Lower lobe of right lung (tissue), 2 donors: ENCODE measurements around the gene FAM204A. TPM values are rescaled to one million over a fixed set of nuclear protein-coding genes. Genes with fewer than 3 reads are reported as not detected.

Experiments used
- ATAC-seq, 2 donors: fragments of 200-7000 bp; cut with Tn5 transposase; one replicate each; pipeline ENCODE4 v1.9.1; 2020 to 2022; ENCODE audit warnings: mild to moderate bottlenecking in 2 of 2, moderate library complexity in 2 of 2
- DNase-seq: peaks from one replicate; pipeline ENCODE4 v3.0.0-alpha.2; 2020
- H3K27ac ChIP-seq: fragments of 200-600 bp; one replicate; pipeline ENCODE4 v1.8.0; 2022
- H3K27me3 ChIP-seq: fragments of 200-600 bp; one replicate; pipeline ENCODE4 v1.8.0; 2022; ENCODE audit warnings: low read depth
- H3K36me3 ChIP-seq: fragments of 200-600 bp; one replicate; pipeline ENCODE4 v1.8.0; 2022; ENCODE audit warnings: mild to moderate bottlenecking
- H3K4me1 ChIP-seq: fragments of 200-600 bp; one replicate; pipeline ENCODE4 v1.8.0; 2022
- H3K4me3 ChIP-seq: fragments of 200-600 bp; one replicate; pipeline ENCODE4 v1.8.0; 2022; ENCODE audit warnings: mild to moderate bottlenecking
- H3K9me3 ChIP-seq: fragments of 200-600 bp; one replicate; pipeline ENCODE4 v1.8.0; 2022
- intact Hi-C: fragments of 100-400 bp; cut with DNase I; formaldehyde crosslinking; loops from one replicate; pipeline ENCODE4 v1.11.0; 2022
- total RNA-seq: library from RNA; stranded (reverse); fragmentation: NEBNext Ultra II Directional; extraction: Animal tissue kit (Norgen Biotek cat#: 25700); gene quantifications from one replicate; pipeline ENCODE4 v1.2.1, GENCODE V29; 2021
- TF ChIP-seq, protein P1 (sequence below): fragments of 200-600 bp; IDR thresholded peaks from one replicate; pipeline ENCODE4 v1.8.0; 2022; ENCODE audit warnings: antibody characterized with exemption, mild to moderate bottlenecking
- donor health status: DM: no; HTN: yes; CAD: no; lungs with severe emphysema.

FAM204A gene
- total RNA-seq, 1 donor from 2014 or later, result 58.4 TPM

DNA sequence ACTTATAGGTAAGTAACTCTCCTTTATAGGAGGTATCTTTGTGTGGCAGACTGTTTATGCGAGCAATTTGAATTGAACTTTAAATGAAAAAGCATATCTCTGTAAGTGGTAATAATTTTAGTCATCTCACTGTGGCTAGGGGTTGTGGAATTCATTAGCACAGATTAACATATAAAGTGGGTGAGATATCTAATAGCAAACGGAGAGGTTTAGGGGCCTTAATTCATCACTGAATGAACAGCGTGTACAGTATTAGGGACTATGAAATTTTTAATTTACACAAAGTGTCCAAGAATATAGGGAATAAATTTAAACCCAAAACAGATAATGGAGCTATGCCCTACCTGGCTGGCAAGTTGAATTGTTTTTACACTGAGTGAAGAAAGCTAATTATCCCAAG lies 15.7 kb upstream of the FAM204A start:
- Histone ChIP-seq H3K27me3 (no peaks in the 10 kb centered on the region), H3K36me3 (no peaks in the 10 kb centered on the region), H3K9me3 (no peaks in the 10 kb centered on the region), H3K27ac (no peak overlapping the region), H3K4me1 (no peaks in the 10 kb centered on the region), H3K4me3 (no peak overlapping the region)
- no peak for DNase-seq
- no peak for ATAC-seq
- TF ChIP-seq, protein P1, sequence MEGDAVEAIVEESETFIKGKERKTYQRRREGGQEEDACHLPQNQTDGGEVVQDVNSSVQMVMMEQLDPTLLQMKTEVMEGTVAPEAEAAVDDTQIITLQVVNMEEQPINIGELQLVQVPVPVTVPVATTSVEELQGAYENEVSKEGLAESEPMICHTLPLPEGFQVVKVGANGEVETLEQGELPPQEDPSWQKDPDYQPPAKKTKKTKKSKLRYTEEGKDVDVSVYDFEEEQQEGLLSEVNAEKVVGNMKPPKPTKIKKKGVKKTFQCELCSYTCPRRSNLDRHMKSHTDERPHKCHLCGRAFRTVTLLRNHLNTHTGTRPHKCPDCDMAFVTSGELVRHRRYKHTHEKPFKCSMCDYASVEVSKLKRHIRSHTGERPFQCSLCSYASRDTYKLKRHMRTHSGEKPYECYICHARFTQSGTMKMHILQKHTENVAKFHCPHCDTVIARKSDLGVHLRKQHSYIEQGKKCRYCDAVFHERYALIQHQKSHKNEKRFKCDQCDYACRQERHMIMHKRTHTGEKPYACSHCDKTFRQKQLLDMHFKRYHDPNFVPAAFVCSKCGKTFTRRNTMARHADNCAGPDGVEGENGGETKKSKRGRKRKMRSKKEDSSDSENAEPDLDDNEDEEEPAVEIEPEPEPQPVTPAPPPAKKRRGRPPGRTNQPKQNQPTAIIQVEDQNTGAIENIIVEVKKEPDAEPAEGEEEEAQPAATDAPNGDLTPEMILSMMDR, result no peak
- intact Hi-C loops, result no loop called here

DNA sequence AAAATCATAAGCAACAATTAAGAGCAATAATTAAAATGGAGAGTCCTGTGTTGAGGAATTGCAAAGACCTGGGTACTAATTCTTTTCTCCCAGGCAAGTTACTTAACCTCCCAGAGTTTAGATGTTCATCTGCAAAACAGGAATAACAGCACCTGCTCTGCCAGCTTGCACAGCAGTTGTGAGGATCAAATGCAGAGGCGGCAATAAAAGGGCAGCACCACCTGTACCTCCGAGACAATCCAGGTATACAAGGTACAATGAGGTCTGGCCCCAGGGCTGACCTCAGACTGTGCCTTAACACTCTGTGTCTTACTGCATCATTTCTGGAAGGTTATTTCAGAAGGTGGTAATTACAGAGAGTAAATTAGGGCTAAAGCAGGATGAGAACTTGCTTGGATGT lies 14.5 kb upstream of the FAM204A start:
- H3K9me3 ChIP-seq, result no peaks in the 10 kb centered on the region
- ATAC-seq (no peak), DNase-seq (no peak)
- H3K27ac ChIP-seq, result no peak overlapping the region
- H3K36me3 ChIP-seq, result no peaks in the 10 kb centered on the region
- H3K4me3 ChIP-seq, result no peak overlapping the region
- intact Hi-C loops, result no loop called here
- TF ChIP-seq, protein P1, result no peak
- no peaks in the 10 kb centered on the region for H3K4me1 ChIP-seq
- H3K27me3 ChIP-seq, result no peaks in the 10 kb centered on the region

DNA sequence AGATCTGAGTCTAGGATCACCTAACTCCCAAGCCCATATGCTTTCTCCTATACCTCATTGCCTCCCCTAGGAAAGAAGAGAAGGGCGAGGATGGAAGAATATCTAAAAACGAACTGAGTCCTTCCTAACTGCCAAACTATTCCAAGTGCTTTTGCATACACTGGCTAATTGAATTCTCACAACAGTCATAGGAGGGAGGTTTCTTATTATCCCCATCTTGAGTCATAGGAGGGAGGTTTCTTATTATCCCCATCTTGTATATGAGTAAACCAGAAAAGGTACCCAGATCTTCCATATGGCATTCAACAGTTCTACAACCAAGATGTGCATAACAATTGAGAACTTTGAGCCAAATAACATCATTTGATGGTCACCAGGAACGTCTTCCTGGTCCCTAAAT lies 13.1 kb upstream of the FAM204A start:
- Histone ChIP-seq H3K4me3 (no peak overlapping the region), H3K27ac (no peak overlapping the region), H3K36me3 (no peaks in the 10 kb centered on the region), H3K4me1 (no peaks in the 10 kb centered on the region), H3K27me3 (no peaks in the 10 kb centered on the region), H3K9me3 (no peaks in the 10 kb centered on the region)
- ATAC-seq, result no peak
- TF ChIP-seq, protein P1, result no peak
- intact Hi-C loops, result no loop called here
- no peak for DNase-seq

DNA sequence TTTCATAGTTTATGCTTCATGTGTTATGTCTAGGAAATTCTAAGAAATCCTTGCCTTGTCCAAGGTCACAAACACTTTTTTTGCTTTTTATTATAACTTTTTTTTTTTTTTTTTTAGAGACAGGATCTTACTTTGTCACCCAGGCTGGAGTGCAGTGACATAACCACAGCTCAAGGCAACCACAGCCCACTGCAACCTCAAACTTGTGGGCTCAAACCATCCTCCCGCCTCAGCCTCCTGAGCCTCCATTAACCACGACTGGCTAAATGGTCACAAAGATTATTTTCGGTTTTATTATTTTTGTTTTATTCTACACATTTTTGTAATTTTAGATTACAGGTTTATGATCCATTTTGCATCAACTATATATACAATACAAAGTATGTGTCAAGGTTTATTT lies 7.1 kb upstream of the FAM204A start:
- H3K4me1 ChIP-seq, result no peaks in the 10 kb centered on the region
- no peaks in the 10 kb centered on the region for H3K27me3 ChIP-seq
- DNase-seq (no peak), ATAC-seq (no peak)
- TF ChIP-seq, protein P1, result no peak
- H3K27ac ChIP-seq, result no peak overlapping the region
- H3K9me3 ChIP-seq, result no peaks in the 10 kb centered on the region
- intact Hi-C loops, result no loop called here
- no peaks in the 10 kb centered on the region for H3K36me3 ChIP-seq
- H3K4me3 ChIP-seq, result no peak overlapping the region

DNA sequence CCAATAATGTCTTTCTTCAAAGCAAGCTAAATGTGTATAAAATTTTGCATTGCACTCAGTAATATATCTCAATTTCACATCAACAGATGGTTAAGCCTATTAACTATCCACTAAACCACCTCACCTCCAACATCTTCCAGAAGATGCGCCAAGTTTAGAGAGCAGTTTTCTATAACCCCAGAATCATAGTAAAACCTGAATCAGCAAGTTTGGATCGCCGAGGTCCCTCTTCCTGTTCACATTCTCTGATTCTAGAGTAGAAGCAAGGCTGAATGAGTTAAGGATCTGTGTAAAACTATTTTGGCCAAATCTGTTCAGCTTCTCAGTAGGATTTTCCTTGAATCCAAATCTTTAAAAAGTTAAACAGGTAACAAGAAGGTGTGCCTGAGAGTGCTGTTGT lies 1.4 kb upstream of the FAM204A start:
- no peak for DNase-seq
- no peaks in the 10 kb centered on the region for H3K9me3 ChIP-seq
- no peak overlapping the region for H3K4me3 ChIP-seq
- TF ChIP-seq, protein P1, result no peak
- no peak for ATAC-seq
- H3K36me3 ChIP-seq, result no peaks in the 10 kb centered on the region
- intact Hi-C loops, result no loop called here
- no peaks in the 10 kb centered on the region for H3K27me3 ChIP-seq
- H3K27ac ChIP-seq, result no peak overlapping the region
- peaks cover 29% of the 10 kb centered on the region for H3K4me1 ChIP-seq

- intact Hi-C loops, result no loop called here
- TF ChIP-seq, protein P1, result no peak
These were observed 991 bp upstream of the FAM204A start for GRCh38 chr10:118343115-118343514.

More at GRCh38 chr10:118343115-118343514, 991 bp upstream of the FAM204A start:
- ATAC-seq (no peak), DNase-seq (no peak)
- no peak overlapping the region for H3K27ac ChIP-seq
- no peaks in the 10 kb centered on the region for H3K9me3 ChIP-seq
- no peak overlapping the region for H3K4me3 ChIP-seq
- peaks cover 29% of the 10 kb centered on the region for H3K4me1 ChIP-seq
- H3K36me3 ChIP-seq, result no peaks in the 10 kb centered on the region
- no peaks in the 10 kb centered on the region for H3K27me3 ChIP-seq
